RWPE2 (cell line): ENCODE data around the gene RFX5.
A peak's percentile ranks its signal among the peaks of the same experiment; 100 is the strongest.

Experiments
- ATAC-seq: fragments of 200-7000 bp; cut with Tn5 transposase; 3 replicates; pipeline ENCODE4 v1.9.1; 2021; ENCODE audit warnings: low read depth
- DNase-seq: peaks from one replicate; pipeline ENCODE4 v3.0.0-alpha.2; 2020; ENCODE audit warnings: low spot score
- H3K27ac ChIP-seq: fragments of 450-650 bp; 2 replicates; pipeline ENCODE4 v1.5.1; 2017; ENCODE audit warnings: mild to moderate bottlenecking; ENCODE audit not compliant: poor library complexity, severe bottlenecking
- H3K27me3 ChIP-seq: fragments of 250-450 bp; sonication (Bioruptor Pico); 2 replicates; pipeline ENCODE4 v1.5.1; 2021; ENCODE audit warnings: mild to moderate bottlenecking, moderate library complexity; ENCODE audit not compliant: insufficient read depth, poor library complexity, severe bottlenecking
- H3K36me3 ChIP-seq: fragments of 250-450 bp; sonication (Bioruptor Pico); 2 replicates; pipeline ENCODE4 v1.5.1; 2020; ENCODE audit warnings: low read depth, mild to moderate bottlenecking, moderate library complexity
- H3K4me1 ChIP-seq: fragments of 250-450 bp; sonication (Bioruptor Pico); 2 replicates; pipeline ENCODE4 v1.5.1; 2021; ENCODE audit warnings: mild to moderate bottlenecking, moderate library complexity; ENCODE audit not compliant: insufficient read depth, poor library complexity, severe bottlenecking
- H3K4me3 ChIP-seq: fragments of 250-450 bp; sonication (Bioruptor Pico); 2 replicates; pipeline ENCODE4 v1.5.1; 2021; ENCODE audit warnings: mild to moderate bottlenecking, moderate library complexity; ENCODE audit not compliant: severe bottlenecking
- H3K9me3 ChIP-seq: fragments of 250-450 bp; sonication (Bioruptor Pico); 2 replicates; pipeline ENCODE4 v1.5.1; 2021; ENCODE audit warnings: mild to moderate bottlenecking, moderate library complexity; ENCODE audit not compliant: severe bottlenecking
- CTCF ChIP-seq: fragments of 450-650 bp; IDR thresholded peaks from one replicate; pipeline ENCODE4 v1.5.1; 2017; ENCODE audit warnings: mild to moderate bottlenecking, moderate library complexity; ENCODE audit not compliant: poor library complexity, severe bottlenecking

The RFX5 gene

GRCh38 chr1:151327903-151328674 lies 19.0 kb downstream of the RFX5 start:
- H3K9me3 ChIP-seq: no peaks in the 10 kb centered on the region
- H3K27me3 ChIP-seq: no peaks in the 10 kb centered on the region
- H3K36me3 ChIP-seq: peaks cover 19% of the 10 kb centered on the region
- no peak for DNase-seq
- no peak for TF ChIP-seq CTCF
- peaks cover 10% of the 10 kb centered on the region for H3K4me1 ChIP-seq
- H3K4me3 ChIP-seq: peak overlapping the region; percentile 75
- ATAC-seq: peak; percentile 35
- H3K27ac ChIP-seq: peak overlapping the region; percentile 58

GRCh38 chr1:151327223-151327902 lies 19.7 kb downstream of the RFX5 start, which contains the start of gene PI4KB:
Gene PI4KB, minus strand, starts transcription at chr1:151327416. Its CDS starts 10,935 bp downstream, at chr1:151316481.
- Histone ChIP-seq H3K4me3 (peak within 1 kb of the TSS; percentile 75), H3K9me3 (no peaks in the 10 kb centered on the region), H3K27ac (peak within 1 kb of the TSS; percentile 58), H3K36me3 (peaks cover 26% of the 10 kb centered on the region), H3K27me3 (no peaks in the 10 kb centered on the region), H3K4me1 (peaks cover 10% of the 10 kb centered on the region)
- ATAC-seq: peak; percentile 94
- TF ChIP-seq CTCF: no peak
- peak; percentile 90 for DNase-seq

DNA sequence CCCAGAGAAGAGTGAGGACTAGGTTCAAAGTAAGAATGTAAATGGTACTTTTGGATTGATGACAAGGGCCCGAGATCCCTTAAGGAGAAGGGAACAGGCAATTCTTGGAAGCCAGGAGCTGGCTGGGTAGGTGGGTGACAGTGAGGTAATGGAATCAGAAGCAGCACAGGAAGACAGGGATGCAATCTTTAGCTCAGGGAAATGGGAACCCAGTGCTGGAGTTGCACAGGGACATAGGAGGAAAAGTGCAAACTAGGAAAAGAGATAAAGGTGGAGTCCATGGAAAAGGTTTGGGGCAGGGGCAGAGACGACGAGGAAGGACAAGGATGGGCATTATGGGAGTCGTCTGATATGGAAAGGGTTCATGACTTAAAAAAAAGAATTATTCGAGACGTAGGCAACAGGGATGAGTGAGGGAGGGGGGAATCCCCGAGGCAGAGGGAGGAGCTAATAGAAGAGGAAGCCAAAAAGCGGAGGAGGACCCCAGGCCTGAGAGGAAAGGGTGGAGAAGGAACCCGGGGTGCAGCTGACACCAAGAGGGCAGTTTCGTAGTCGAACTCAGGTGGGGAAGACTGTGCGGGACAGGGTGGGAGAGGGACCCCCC lies 20.3 kb downstream of the RFX5 start:
- Histone ChIP-seq H3K27me3 (no peaks in the 10 kb centered on the region), H3K9me3 (no peaks in the 10 kb centered on the region), H3K27ac (peak overlapping the region; percentile 58), H3K4me1 (peaks cover 10% of the 10 kb centered on the region), H3K36me3 (peaks cover 31% of the 10 kb centered on the region), H3K4me3 (peak overlapping the region; percentile 75)
- DNase-seq: no peak
- TF ChIP-seq CTCF: no peak
- ATAC-seq: peak; percentile 20; the same call in 1 of the 3 replicates

DNA sequence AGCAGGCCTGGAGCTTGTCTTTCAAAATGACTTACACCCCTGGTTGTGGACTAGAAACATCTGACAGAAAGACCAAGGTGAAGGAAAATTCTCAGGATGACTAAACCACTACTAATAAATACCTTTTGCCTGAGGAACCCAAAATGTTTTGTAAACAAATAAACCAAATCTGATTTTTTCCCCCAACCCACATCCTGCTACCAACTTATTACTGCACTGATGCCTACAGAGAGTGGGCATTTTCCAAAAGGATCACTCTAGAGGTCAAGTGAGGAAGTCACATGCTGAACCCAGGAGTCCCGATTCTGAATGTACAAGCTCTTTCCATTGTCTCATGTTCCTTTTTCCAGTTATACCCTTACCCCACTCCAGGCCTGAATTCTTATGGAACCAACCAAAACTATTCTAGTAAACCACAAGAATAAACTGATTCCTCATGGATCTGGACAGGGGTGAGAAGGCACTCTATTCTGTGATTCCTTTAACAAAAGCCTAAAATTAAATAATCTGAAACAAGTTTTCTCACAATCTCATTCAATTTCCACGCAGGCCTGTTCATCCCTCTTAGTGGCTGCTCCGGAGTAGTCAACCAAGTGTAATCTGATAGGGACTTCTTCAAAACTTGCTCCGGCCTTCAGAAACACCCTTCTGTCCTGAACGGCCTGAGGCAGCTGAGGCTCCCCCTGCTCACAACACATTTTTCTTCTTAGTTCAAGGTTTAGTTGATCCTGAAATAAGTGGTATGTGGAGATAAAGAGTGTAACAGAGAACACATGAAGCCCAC lies 21.2 kb downstream of the RFX5 start:
- Histone ChIP-seq H3K4me1 (peaks cover 10% of the 10 kb centered on the region), H3K9me3 (no peaks in the 10 kb centered on the region), H3K27me3 (no peaks in the 10 kb centered on the region), H3K4me3 (no peak overlapping the region), H3K36me3 (peaks cover 37% of the 10 kb centered on the region), H3K27ac (peak overlapping the region; percentile 58)
- TF ChIP-seq CTCF: no peak
- no peak for ATAC-seq
- no peak for DNase-seq
